ENCODE data around the gene NUTM1.
"Not testable (repeated sequence)": the region's sequence is repeated elsewhere in the genome, so short reads cannot be mapped to it uniquely, and the experiment has no call there.

The NUTM1 gene

GRCh38 chr15:34376856-34377255 lies 33.7 kb downstream of the NUTM1 start:
- Histone ChIP-seq H2AFZ (ENCODE audit: low read length, unreplicated experiment) (no peak overlapping the region), H3K36me3 (ENCODE audit: insufficient read depth, low read length) (no peaks in the 10 kb centered on the region), H3K79me2 (ENCODE audit: control insufficient read depth, insufficient read depth, low read length, unreplicated experiment) (no peaks in the 10 kb centered on the region), H3K4me1 (ENCODE audit: control insufficient read depth, insufficient read depth, low read length, unreplicated experiment) (no peaks in the 10 kb centered on the region), H3K4me3 (ENCODE audit: low read depth, low read length) (no peak overlapping the region), H3K27ac (ENCODE audit: low read depth, low read length) (no peak overlapping the region), H3K27me3 (ENCODE audit: insufficient read depth, low read length) (no peaks in the 10 kb centered on the region)

GRCh38 chr15:34380491-34380890 lies 37.4 kb downstream of the NUTM1 start:
- not testable (repeated sequence) for H3K27me3 ChIP-seq (ENCODE audit: insufficient read depth, low read length); H3K27ac ChIP-seq (ENCODE audit: low read depth, low read length); H3K4me1 ChIP-seq (ENCODE audit: control insufficient read depth, insufficient read depth, low read length, unreplicated experiment); H3K4me3 ChIP-seq (ENCODE audit: low read depth, low read length); H3K79me2 ChIP-seq (ENCODE audit: control insufficient read depth, insufficient read depth, low read length, unreplicated experiment); H2AFZ ChIP-seq (ENCODE audit: low read length, unreplicated experiment); H3K36me3 ChIP-seq (ENCODE audit: insufficient read depth, low read length)

GRCh38 chr15:34381829-34382521 lies 38.9 kb downstream of the NUTM1 start:
- not testable (repeated sequence) for H2AFZ ChIP-seq (ENCODE audit: low read length, unreplicated experiment); H3K79me2 ChIP-seq (ENCODE audit: control insufficient read depth, insufficient read depth, low read length, unreplicated experiment); H3K27ac ChIP-seq (ENCODE audit: low read depth, low read length); H3K27me3 ChIP-seq (ENCODE audit: insufficient read depth, low read length); H3K36me3 ChIP-seq (ENCODE audit: insufficient read depth, low read length); H3K4me1 ChIP-seq (ENCODE audit: control insufficient read depth, insufficient read depth, low read length, unreplicated experiment); H3K4me3 ChIP-seq (ENCODE audit: low read depth, low read length)

- H3K79me2 ChIP-seq (ENCODE audit: control insufficient read depth, insufficient read depth, low read length, unreplicated experiment); H2AFZ ChIP-seq (ENCODE audit: low read length, unreplicated experiment); H3K4me1 ChIP-seq (ENCODE audit: control insufficient read depth, insufficient read depth, low read length, unreplicated experiment); H3K4me3 ChIP-seq (ENCODE audit: low read depth, low read length); H3K36me3 ChIP-seq (ENCODE audit: insufficient read depth, low read length); H3K27me3 ChIP-seq (ENCODE audit: insufficient read depth, low read length); H3K27ac ChIP-seq (ENCODE audit: low read depth, low read length): not testable (repeated sequence)
Measured at GRCh38 chr15:34389594-34390086, 46.5 kb downstream of the NUTM1 start.

GRCh38 chr15:34392981-34393380 lies 49.9 kb downstream of the NUTM1 start:
- H3K27me3 ChIP-seq (ENCODE audit: insufficient read depth, low read length); H3K4me1 ChIP-seq (ENCODE audit: control insufficient read depth, insufficient read depth, low read length, unreplicated experiment); H3K36me3 ChIP-seq (ENCODE audit: insufficient read depth, low read length); H3K79me2 ChIP-seq (ENCODE audit: control insufficient read depth, insufficient read depth, low read length, unreplicated experiment); H2AFZ ChIP-seq (ENCODE audit: low read length, unreplicated experiment); H3K27ac ChIP-seq (ENCODE audit: low read depth, low read length); H3K4me3 ChIP-seq (ENCODE audit: low read depth, low read length): not testable (repeated sequence)

GRCh38 chr15:34397637-34398259 lies 54.6 kb downstream of the NUTM1 start:
- not testable (repeated sequence) for H3K4me3 ChIP-seq (ENCODE audit: low read depth, low read length); H3K79me2 ChIP-seq (ENCODE audit: control insufficient read depth, insufficient read depth, low read length, unreplicated experiment); H3K27me3 ChIP-seq (ENCODE audit: insufficient read depth, low read length); H3K27ac ChIP-seq (ENCODE audit: low read depth, low read length); H2AFZ ChIP-seq (ENCODE audit: low read length, unreplicated experiment); H3K36me3 ChIP-seq (ENCODE audit: insufficient read depth, low read length); H3K4me1 ChIP-seq (ENCODE audit: control insufficient read depth, insufficient read depth, low read length, unreplicated experiment)

- H3K27me3 ChIP-seq (ENCODE audit: insufficient read depth, low read length); H3K4me1 ChIP-seq (ENCODE audit: control insufficient read depth, insufficient read depth, low read length, unreplicated experiment); H2AFZ ChIP-seq (ENCODE audit: low read length, unreplicated experiment); H3K79me2 ChIP-seq (ENCODE audit: control insufficient read depth, insufficient read depth, low read length, unreplicated experiment); H3K36me3 ChIP-seq (ENCODE audit: insufficient read depth, low read length); H3K27ac ChIP-seq (ENCODE audit: low read depth, low read length); H3K4me3 ChIP-seq (ENCODE audit: low read depth, low read length): not testable (repeated sequence)
Measured at GRCh38 chr15:34403160-34403598, 60.1 kb downstream of the NUTM1 start.

GRCh38 chr15:34403899-34404298 lies 60.8 kb downstream of the NUTM1 start:
- H3K36me3 ChIP-seq (ENCODE audit: insufficient read depth, low read length); H3K79me2 ChIP-seq (ENCODE audit: control insufficient read depth, insufficient read depth, low read length, unreplicated experiment); H3K4me3 ChIP-seq (ENCODE audit: low read depth, low read length); H2AFZ ChIP-seq (ENCODE audit: low read length, unreplicated experiment); H3K27me3 ChIP-seq (ENCODE audit: insufficient read depth, low read length); H3K4me1 ChIP-seq (ENCODE audit: control insufficient read depth, insufficient read depth, low read length, unreplicated experiment); H3K27ac ChIP-seq (ENCODE audit: low read depth, low read length): not testable (repeated sequence)
